H1 (cell line): ENCODE measurements around the gene CEP41. TPM values are rescaled to one million over a fixed set of nuclear protein-coding genes. Genes with fewer than 3 reads are reported as not detected.

ENCODE experiments used
- CTCF ChIA-PET: fragments of 300-600 bp; sonication (Branson Sonifier 250); formaldehyde crosslinking; loops from one replicate; lab custom pipeline; 2021; ENCODE audit not compliant: partially characterized antibody; lab: Charles Lee
- POLR2A ChIA-PET: fragments of 300-600 bp; sonication (Branson Sonifier 250); formaldehyde crosslinking; loops from one replicate; lab custom pipeline; 2021; ENCODE audit warnings: inconsistent platforms; ENCODE audit not compliant: partially characterized antibody; lab: Charles Lee
- DNase-seq, 2 experiments: peaks; one replicate each; pipeline versions ENCODE4 v3.0.0 to v3.0.0-alpha.2; 2010 to 2022; ENCODE audit warnings: low spot score in 2 of 2, low read depth in 1 of 2, mixed read lengths in 1 of 2
- FAIRE-seq: peaks from 2 replicates; lab custom pipeline; 2011; peaks lifted over from hg19 to GRCh38; lab: Jason Lieb, UNC
- H2AFZ ChIP-seq: 2 replicates; pipeline ENCODE4 v1.8.1; 2012; ENCODE audit warnings: low read length, inconsistent platforms
- H2AK5ac ChIP-seq: 2 replicates; pipeline ENCODE4 v1.6.1; 2013; ENCODE audit warnings: low read depth, low read length
- H2BK120ac ChIP-seq: replicated peaks from 2 replicates; pipeline ENCODE3; 2013; ENCODE audit warnings: low read depth, low read length, inconsistent platforms
- H2BK12ac ChIP-seq: 2 replicates; pipeline ENCODE4 v1.6.1; 2013; ENCODE audit warnings: low read depth, low read length
- H2BK15ac ChIP-seq: 2 replicates; pipeline ENCODE4 v1.6.1; 2013; ENCODE audit warnings: low read length
- H2BK20ac ChIP-seq: 2 replicates; pipeline ENCODE4 v1.6.1; 2013; ENCODE audit warnings: low read length
- H2BK5ac ChIP-seq: 2 replicates; pipeline ENCODE4 v1.6.1; 2013; ENCODE audit warnings: low read depth, low read length
- H3K14ac ChIP-seq: 2 replicates; pipeline ENCODE4 v1.6.1; 2013; ENCODE audit warnings: inconsistent platforms; ENCODE audit not compliant: insufficient read length
- H3K18ac ChIP-seq: 2 replicates; pipeline ENCODE4 v1.6.1; 2013; ENCODE audit warnings: low read length; ENCODE audit errors: extremely low read depth
- H3K23ac ChIP-seq: 2 replicates; pipeline ENCODE4 v1.6.1; 2013; ENCODE audit warnings: inconsistent platforms; ENCODE audit not compliant: insufficient read length
- H3K23me2 ChIP-seq: 2 replicates; pipeline ENCODE4 v1.6.1; 2013; ENCODE audit warnings: low read depth, low read length
- H3K27ac ChIP-seq: 2 replicates; pipeline ENCODE4 v1.6.1; 2011; ENCODE audit warnings: low read depth, low read length, inconsistent platforms
- H3K27me3 ChIP-seq, 4 experiments: replicated peaks in 1 of 4; 1 replicate in 1 of 4; 2 replicates in 3 of 4; pipeline versions ENCODE4 v1.6.1 to v1.8.1; 2011 to 2013; ENCODE audit warnings: low read length in 3 of 4, mild to moderate bottlenecking in 3 of 4, inconsistent platforms in 2 of 4, mixed read lengths in 2 of 4, moderate library complexity in 1 of 4; ENCODE audit not compliant: control insufficient read depth in 3 of 4, insufficient read depth in 3 of 4; ENCODE audit errors: extremely low read depth in 1 of 4
- H3K36me3 ChIP-seq, 4 experiments: 2 replicates each; pipeline versions ENCODE4 v1.6.1 to v1.8.1; 2011 to 2013; ENCODE audit warnings: mild to moderate bottlenecking in 4 of 4, low read length in 3 of 4, moderate library complexity in 2 of 4, control low read depth in 1 of 4, inconsistent platforms in 1 of 4; ENCODE audit not compliant: insufficient read depth in 4 of 4, control insufficient read depth in 2 of 4
- H3K4ac ChIP-seq: replicated peaks from 2 replicates; pipeline ENCODE3; 2013; ENCODE audit warnings: low read length, low read depth, mixed read lengths, inconsistent platforms; ENCODE audit not compliant: insufficient read length
- H3K4me1 ChIP-seq, 4 experiments: replicated peaks in 1 of 4; 1 replicate in 1 of 4; 2 replicates in 3 of 4; pipeline versions ENCODE4 v1.6.1 to v1.8.1; 2011 to 2013; ENCODE audit warnings: low read length in 3 of 4, inconsistent platforms in 2 of 4, mixed read lengths in 1 of 4; ENCODE audit not compliant: insufficient read depth in 4 of 4, control insufficient read depth in 3 of 4
- H3K4me2 ChIP-seq, 2 experiments: 2 replicates each; pipeline versions ENCODE4 v1.6.1 to v1.8.1; 2011 to 2013; ENCODE audit warnings: low read depth in 2 of 2, low read length in 2 of 2, control low read depth in 1 of 2, inconsistent platforms in 1 of 2, mild to moderate bottlenecking in 1 of 2; ENCODE audit not compliant: insufficient read depth in 1 of 2
- H3K4me3 ChIP-seq, 4 experiments: fragments of 200-600, 300-600 bp in 1 of 4; sonication (generic), shearing (Covaris generic), sonication (Bioruptor Twin) in 1 of 4; 2 replicates each; pipeline versions ENCODE4 v1.5.1 to v1.8.1; 2011 to 2016; ENCODE audit warnings: low read length in 4 of 4, low read depth in 3 of 4, control low read depth in 2 of 4, inconsistent platforms in 2 of 4, mild to moderate bottlenecking in 2 of 4, mixed read lengths in 1 of 4, moderate library complexity in 1 of 4; ENCODE audit not compliant: insufficient read depth in 2 of 4; ENCODE audit errors: extremely low read depth in 1 of 4
- H3K56ac ChIP-seq: replicated peaks from 2 replicates; pipeline ENCODE3; 2013; ENCODE audit warnings: low read depth, mild to moderate bottlenecking, mixed read lengths, low read length, inconsistent platforms; ENCODE audit not compliant: insufficient read length
- H3K79me1 ChIP-seq: 2 replicates; pipeline ENCODE4 v1.6.1; 2013; ENCODE audit warnings: low read depth, low read length, control low read depth
- H3K79me2 ChIP-seq, 2 experiments: 2 replicates each; pipeline versions ENCODE4 v1.6.1 to v1.8.1; 2012 to 2013; ENCODE audit warnings: low read length in 2 of 2, mild to moderate bottlenecking in 2 of 2, inconsistent platforms in 1 of 2; ENCODE audit not compliant: insufficient read depth in 2 of 2, control insufficient read depth in 1 of 2
- H3K9ac ChIP-seq, 4 experiments: replicated peaks in 1 of 4; 1 replicate in 1 of 4; 2 replicates in 3 of 4; pipeline versions ENCODE4 v1.6.1 to v1.8.1; 2011 to 2013; ENCODE audit warnings: low read depth in 3 of 4, low read length in 3 of 4, control low read depth in 2 of 4, mild to moderate bottlenecking in 2 of 4, moderate library complexity in 2 of 4, inconsistent platforms in 1 of 4; ENCODE audit errors: extremely low read depth in 1 of 4
- H3K9me3 ChIP-seq, 2 experiments: 2 replicates each; pipeline versions ENCODE4 v1.6.1 to v1.8.1; 2012 to 2013; ENCODE audit warnings: mild to moderate bottlenecking in 2 of 2, moderate library complexity in 2 of 2, control low read depth in 1 of 2, inconsistent platforms in 1 of 2, low read depth in 1 of 2, low read length in 1 of 2, mixed read lengths in 1 of 2; ENCODE audit not compliant: insufficient read depth in 2 of 2
- H4K20me1 ChIP-seq, 2 experiments: replicated peaks in 1 of 2; 2 replicates each; pipeline versions ENCODE3 to v1.8.1; 2011 to 2013; ENCODE audit warnings: inconsistent platforms in 2 of 2, low read length in 2 of 2, mild to moderate bottlenecking in 1 of 2; ENCODE audit not compliant: insufficient read depth in 2 of 2, control insufficient read depth in 1 of 2
- H4K5ac ChIP-seq: 2 replicates; pipeline ENCODE4 v1.6.1; 2013; ENCODE audit warnings: low read length, low read depth, mixed read lengths, inconsistent platforms; ENCODE audit not compliant: insufficient read length
- H4K8ac ChIP-seq: 2 replicates; pipeline ENCODE4 v1.8.0; 2013; ENCODE audit warnings: mild to moderate bottlenecking, moderate library complexity, low read length, inconsistent platforms; ENCODE audit not compliant: insufficient read depth; ENCODE audit errors: extremely low read depth
- H4K91ac ChIP-seq: replicated peaks from 2 replicates; pipeline ENCODE3; 2013; ENCODE audit warnings: low read length, mixed read lengths, inconsistent platforms; ENCODE audit not compliant: insufficient read length
- BCL11A ChIP-seq, 2 experiments: IDR thresholded peaks; one replicate each; pipeline ENCODE4 v1.6.1; 2011; ENCODE audit warnings: low read depth in 2 of 2, low read length in 2 of 2, mild to moderate bottlenecking in 2 of 2
- EZH2 ChIP-seq: fragments of 200-600 bp; sonication (generic); IDR thresholded peaks from 2 replicates; pipeline ENCODE4 v1.7.1; 2012; ENCODE audit warnings: low read depth, mild to moderate bottlenecking, moderate library complexity, low read length, inconsistent platforms; ENCODE audit not compliant: severe bottlenecking
- FOSL1 ChIP-seq: IDR thresholded peaks from 2 replicates; pipeline ENCODE4 v1.6.1; 2011; ENCODE audit warnings: mild to moderate bottlenecking, low read depth, low read length, moderate library complexity; ENCODE audit not compliant: insufficient read depth
- JUND ChIP-seq: IDR thresholded peaks from 2 replicates; pipeline ENCODE4 v1.6.1; 2011; ENCODE audit warnings: mild to moderate bottlenecking, improper control_type of control experiment, low read length
- NRF1 ChIP-seq: IDR thresholded peaks from 2 replicates; pipeline ENCODE4 v1.6.1; 2011; ENCODE audit warnings: mild to moderate bottlenecking, low read depth, low read length, improper control_type of control experiment
- RFX5 ChIP-seq: IDR thresholded peaks from 2 replicates; pipeline ENCODE4 v1.6.1; 2011; ENCODE audit warnings: low read depth, low read length, improper control_type of control experiment, borderline replicate concordance
- RXRA ChIP-seq: IDR thresholded peaks from 2 replicates; pipeline ENCODE4 v1.6.1; 2011; ENCODE audit warnings: low read depth, mild to moderate bottlenecking, low read length, moderate library complexity; ENCODE audit not compliant: insufficient read depth
- SP1 ChIP-seq: IDR thresholded peaks from 2 replicates; pipeline ENCODE4 v1.6.1; 2011; ENCODE audit warnings: low read depth, low read length
- TCF12 ChIP-seq: IDR thresholded peaks from 2 replicates; pipeline ENCODE4 v1.6.1; 2011; ENCODE audit warnings: low read depth, mild to moderate bottlenecking, low read length
- ZNF274 ChIP-seq: IDR thresholded peaks from 2 replicates; pipeline ENCODE4 v1.7.0; 2012; ENCODE audit warnings: low read length, borderline replicate concordance; ENCODE audit errors: extremely low read depth
- WGBS, 2 experiments: shearing (Covaris generic) in 1 of 2; methylation state at CpG; one replicate each; pipeline versions ENCODE4 v1.1.6 to v1.1.7; 2013 to 2015; ENCODE audit warnings: low lambda C conversion rate in 2 of 2, mixed read lengths in 2 of 2, inconsistent platforms in 1 of 2, low coverage in 1 of 2, missing lambda C conversion rate in 1 of 2; ENCODE audit not compliant: insufficient replicate concordance in 2 of 2, insufficient coverage in 1 of 2, insufficient read length in 1 of 2; ENCODE audit errors: extremely low coverage in 1 of 2, missing lambda C conversion rate in 1 of 2; 5-methylcytosine and 5-hydroxymethylcytosine counted together
- polyA plus RNA-seq, 7 experiments: library from polyadenylated mRNA; depleted of rRNA in 3 of 7; stranded (reverse) in 5 of 7; unstranded in 2 of 7; fragments of >200 nt in 5 of 7; fragments of 200-250 nt in 2 of 7; gene quantifications; 1 replicate in 5 of 7; 2 replicates in 1 of 7; 4 replicates in 1 of 7; pipeline versions ENCODE4 v1.2.1 to v1.2.3, GENCODE V29; 2011 to 2013; ENCODE audit warnings: missing spikeins in 2 of 7, mixed read lengths in 2 of 7
- total RNA-seq: library from RNA; stranded (reverse); fragmentation: NEBNext Ultra II Directional; extraction: Animal tissue kit (Norgen Biotek cat#: 25700); gene quantifications from 2 replicates; pipeline ENCODE4 v1.2.1, GENCODE V29; 2021
- TF ChIP-seq, protein P1 (sequence below): IDR thresholded peaks from 2 replicates; pipeline ENCODE4 v1.6.1; 2012; ENCODE audit warnings: low read length, inconsistent platforms

The CEP41 gene
- total and polyA plus RNA-seq, 2 of the 8 experiments (the other 6 are each of a cell fraction or from before 2014, with no cell fraction given): 9.3 to 12.8 TPM

DNA sequence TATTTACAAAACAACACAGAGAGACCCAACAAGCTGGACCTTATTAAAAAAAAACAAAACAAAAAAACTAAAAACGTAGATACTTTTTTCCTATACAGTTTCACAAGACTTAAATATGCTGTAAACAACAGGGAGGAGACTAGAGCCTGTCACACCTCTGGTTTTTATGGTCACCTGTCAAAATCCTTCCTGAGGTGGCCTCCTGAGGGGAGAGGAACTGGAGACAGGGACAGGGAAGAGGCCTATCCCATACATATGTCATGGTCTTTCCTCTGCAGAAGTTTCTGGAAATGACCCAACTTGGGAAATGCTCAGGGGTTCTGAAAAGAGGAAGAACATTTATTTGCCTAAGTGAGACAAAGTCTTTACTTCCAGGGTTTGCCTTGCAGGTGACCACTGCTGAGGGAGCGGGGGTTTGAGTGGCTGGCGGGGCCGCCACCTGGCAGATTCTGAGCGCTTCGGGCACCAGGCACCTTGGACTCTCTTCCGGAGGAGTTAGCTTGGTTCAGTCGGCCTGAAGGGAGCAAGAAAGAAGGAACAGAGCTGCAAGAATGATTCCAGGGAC lies 42.2 kb downstream of the CEP41 start:
- Histone ChIP-seq H3K4me2 (no peak overlapping the region), H3K4me1 (peaks cover 0 to 2% (median 0%) of the 10 kb centered on the region in 4 experiments; a peak in 2 of 7 replicates), H3K79me1 (no peaks in the 10 kb centered on the region), H3K4me3 (no peak overlapping the region), H3K23ac (no peak overlapping the region), H2BK120ac (no peak overlapping the region), H2BK20ac (no peak overlapping the region), H4K91ac (no peak overlapping the region), H4K20me1 (no peaks in the 10 kb centered on the region), H3K14ac (no peak overlapping the region), H2BK15ac (no peak overlapping the region), H2BK12ac (no peak overlapping the region), H2AFZ (no peak overlapping the region), H3K23me2 (no peaks in the 10 kb centered on the region), H2AK5ac (no peak overlapping the region), H2BK5ac (no peak overlapping the region), H3K9ac (no peak overlapping the region), H3K4ac (no peak overlapping the region), H3K27me3 (no peaks in the 10 kb centered on the region), H3K36me3 (no peaks in the 10 kb centered on the region), H3K56ac (no peak overlapping the region), H3K79me2 (no peaks in the 10 kb centered on the region), H3K9me3 (no peaks in the 10 kb centered on the region), H4K5ac (no peak overlapping the region), H3K27ac (no peak overlapping the region), H4K8ac (no peak overlapping the region), H3K18ac (no peak overlapping the region)
- ChIA-PET CTCF (interaction anchor here (1.3 to 2.3 kb wide), 2 partner anchors 18 to 155 kb away, joined by 3 to 11 read pairs; partner anchors contain the start of gene CPA1), POLR2A (no interaction called here)
- TF ChIP-seq JUND (no peak), TCF12 (no peak), ZNF274 (no peak), RXRA (no peak), NRF1 (no peak), EZH2 (no peak), SP1 (no peak), BCL11A (IDR thresholded peaks at IDR 0.05; ENCODE audit: low read depth in 2 of 2, low read length in 2 of 2) (no peak), RFX5 (no peak), FOSL1 (no peak)
- TF ChIP-seq, protein P1, sequence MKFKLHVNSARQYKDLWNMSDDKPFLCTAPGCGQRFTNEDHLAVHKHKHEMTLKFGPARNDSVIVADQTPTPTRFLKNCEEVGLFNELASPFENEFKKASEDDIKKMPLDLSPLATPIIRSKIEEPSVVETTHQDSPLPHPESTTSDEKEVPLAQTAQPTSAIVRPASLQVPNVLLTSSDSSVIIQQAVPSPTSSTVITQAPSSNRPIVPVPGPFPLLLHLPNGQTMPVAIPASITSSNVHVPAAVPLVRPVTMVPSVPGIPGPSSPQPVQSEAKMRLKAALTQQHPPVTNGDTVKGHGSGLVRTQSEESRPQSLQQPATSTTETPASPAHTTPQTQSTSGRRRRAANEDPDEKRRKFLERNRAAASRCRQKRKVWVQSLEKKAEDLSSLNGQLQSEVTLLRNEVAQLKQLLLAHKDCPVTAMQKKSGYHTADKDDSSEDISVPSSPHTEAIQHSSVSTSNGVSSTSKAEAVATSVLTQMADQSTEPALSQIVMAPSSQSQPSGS: no peak
- 93% methylated on average over 8 of the region's 8 CpGs; no CpG with 5 or more reads in 1 of the 2 experiments for WGBS, 2 experiments
- no peak for FAIRE-seq
- DNase-seq: no peak
